COLO668 (cell line): ENCODE data around the gene PNMA6E.

Experiments used
- DNase-seq: peaks from one replicate; lab custom pipeline; 2025; ENCODE audit not compliant: unreplicated experiment; lab: John Stamatoyannopoulos, UW

Gene PNMA6E

DNA sequence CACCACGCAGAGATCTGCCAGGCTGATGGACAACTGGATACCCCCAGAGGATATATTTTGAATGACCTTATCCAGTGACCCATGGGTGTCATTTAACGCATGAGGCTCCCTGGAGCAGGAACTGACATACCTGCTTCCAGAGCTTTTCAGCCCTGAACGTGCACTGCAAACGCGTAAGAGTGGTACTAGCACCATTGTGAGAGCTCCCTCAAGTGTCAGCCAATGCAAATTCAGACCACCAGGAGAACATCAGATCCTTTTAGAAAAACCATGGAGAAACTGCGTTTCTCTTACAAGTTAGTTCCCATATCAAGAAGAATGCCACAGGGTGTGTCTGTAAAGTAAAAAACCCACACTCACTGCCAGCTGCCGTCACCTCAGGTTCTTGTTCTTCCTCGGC, 37.4 kb upstream of the PNMA6E start:
- DNase-seq: peak; percentile 13

- DNase-seq: no peak
These were observed 34.7 kb upstream of the PNMA6E start for GRCh38 chrX:153435845-153436244.

- no peak for DNase-seq
These were observed 33.7 kb upstream of the PNMA6E start for GRCh38 chrX:153434801-153435200.

DNA sequence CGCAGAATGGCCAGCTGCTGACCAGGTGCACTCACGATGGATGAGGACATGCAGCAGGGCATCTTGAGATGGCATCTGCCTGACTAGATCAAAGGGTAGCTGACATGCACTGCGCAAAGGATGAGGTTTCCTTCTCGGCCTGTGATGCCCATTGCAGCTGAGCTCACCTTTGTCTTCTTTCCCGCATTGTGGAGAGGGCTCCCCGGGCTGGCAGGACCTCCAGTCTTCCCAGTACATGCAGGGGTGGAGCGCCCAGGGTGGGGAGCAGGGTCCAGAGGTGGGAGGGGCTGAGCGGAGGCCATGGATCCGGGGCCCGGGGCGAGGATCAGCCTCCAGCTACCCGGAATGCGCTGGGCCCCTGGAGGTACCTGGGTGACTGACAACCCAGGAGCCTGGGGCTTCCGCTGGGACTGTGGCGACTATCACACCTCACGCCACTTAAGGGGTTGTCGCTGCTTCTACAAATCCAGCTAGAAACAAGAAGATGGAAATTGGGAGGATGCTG, 32.7 kb upstream of the PNMA6E start:
- no peak for DNase-seq

DNA sequence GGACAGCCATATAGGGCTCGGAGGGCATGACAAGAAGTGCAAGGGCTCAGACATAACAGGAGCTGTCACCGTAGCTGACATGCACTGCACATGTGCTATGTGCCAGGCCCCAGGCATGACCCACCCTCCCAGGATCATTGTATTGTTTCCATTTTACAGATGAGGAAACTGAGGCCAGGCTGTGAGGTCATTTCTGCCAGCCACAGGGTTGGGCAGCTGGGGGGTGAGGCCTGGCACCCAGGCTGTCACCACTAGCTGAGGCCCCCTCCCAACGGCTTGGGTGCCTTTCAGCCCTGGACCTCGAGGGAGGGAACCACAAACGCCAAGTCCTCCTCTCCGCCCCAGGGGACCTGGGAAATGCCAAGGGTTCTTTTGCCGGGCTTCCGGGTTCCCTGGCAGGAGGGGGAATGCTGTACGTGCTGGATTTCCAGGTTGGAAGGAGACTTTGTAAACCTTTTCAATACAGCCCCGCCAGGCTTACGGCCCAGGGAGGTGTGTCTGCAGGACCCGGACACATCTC, 32.1 kb upstream of the PNMA6E start:
- DNase-seq: no peak

DNA sequence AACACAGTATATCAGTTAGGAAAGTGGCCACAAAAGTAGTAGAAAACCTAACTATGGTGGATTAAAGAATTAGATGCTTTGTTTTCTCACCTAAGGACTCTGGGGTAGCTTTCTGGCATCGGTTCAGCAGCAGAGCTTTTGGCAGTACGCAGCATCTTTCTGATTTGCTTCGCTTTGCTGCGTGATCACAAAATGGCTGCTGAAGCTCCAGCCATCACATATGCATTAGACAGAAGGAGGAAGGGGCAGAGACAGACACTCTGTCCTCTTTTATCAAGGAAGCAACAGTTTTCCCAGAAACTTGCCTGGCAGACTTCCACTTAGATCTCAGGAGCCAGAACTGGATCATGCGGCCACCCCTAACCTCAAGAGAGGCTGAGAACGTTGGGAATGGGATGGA, 29.6 kb upstream of the PNMA6E start:
- no peak for DNase-seq

DNA sequence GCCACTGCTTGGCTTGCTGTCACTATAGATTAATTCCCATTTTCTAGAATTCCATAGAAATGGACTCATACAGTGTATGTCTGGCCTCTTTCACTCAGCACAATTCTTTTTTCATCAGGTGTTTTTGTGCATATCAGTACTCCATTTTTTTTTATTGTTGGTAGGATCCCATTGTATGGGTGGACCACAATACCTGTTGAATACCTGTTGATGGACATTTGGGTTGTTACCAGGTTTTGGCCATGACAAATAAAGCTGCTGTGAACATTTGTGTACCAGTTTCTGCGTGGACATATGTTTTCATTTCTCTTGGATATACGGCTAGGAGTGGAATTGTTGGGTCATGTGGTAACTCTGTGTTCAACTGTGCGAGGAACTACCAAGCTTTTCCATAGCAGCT, 25.1 kb upstream of the PNMA6E start:
- DNase-seq: no peak

DNA sequence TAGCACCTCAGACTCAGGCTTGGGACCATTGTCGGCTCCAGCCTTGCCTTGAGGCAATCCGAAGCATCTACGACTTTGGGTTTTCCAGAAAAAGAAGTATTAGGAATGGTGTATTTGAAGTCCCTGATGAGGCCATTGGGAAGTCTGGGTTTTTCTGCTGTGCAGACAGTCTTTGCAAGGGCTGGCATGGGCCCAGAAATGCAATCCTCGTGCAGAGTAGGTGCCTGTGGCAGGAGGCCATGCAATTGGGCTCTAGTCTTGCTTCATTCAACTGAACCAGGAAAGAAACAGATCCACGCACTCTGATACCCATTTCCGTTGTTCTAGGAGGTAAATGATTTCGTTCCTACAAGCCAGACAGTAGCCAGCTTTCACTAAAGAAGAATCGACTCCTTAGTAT, 22.5 kb upstream of the PNMA6E start:
- DNase-seq: no peak

DNA sequence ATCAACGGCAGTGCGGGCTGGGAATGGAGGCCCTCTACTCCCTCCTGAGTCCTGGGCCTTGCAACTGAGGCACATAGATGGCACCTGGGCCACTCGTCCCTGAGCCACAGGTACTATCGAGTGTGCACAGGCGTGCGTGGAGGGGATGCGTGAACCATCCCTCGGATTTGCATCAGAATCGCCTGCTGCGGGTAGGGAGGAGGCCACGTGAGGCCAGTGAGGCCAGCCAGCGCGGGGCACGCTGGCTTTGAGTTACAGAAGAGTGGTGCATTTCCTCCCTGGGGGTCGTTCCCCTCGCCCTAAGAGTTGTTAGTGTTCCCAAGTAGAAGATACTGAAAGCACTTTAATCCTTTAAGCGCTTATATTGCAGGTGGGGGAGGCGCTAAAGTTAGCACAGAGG, 20.7 kb upstream of the PNMA6E start:
- DNase-seq: no peak

DNA sequence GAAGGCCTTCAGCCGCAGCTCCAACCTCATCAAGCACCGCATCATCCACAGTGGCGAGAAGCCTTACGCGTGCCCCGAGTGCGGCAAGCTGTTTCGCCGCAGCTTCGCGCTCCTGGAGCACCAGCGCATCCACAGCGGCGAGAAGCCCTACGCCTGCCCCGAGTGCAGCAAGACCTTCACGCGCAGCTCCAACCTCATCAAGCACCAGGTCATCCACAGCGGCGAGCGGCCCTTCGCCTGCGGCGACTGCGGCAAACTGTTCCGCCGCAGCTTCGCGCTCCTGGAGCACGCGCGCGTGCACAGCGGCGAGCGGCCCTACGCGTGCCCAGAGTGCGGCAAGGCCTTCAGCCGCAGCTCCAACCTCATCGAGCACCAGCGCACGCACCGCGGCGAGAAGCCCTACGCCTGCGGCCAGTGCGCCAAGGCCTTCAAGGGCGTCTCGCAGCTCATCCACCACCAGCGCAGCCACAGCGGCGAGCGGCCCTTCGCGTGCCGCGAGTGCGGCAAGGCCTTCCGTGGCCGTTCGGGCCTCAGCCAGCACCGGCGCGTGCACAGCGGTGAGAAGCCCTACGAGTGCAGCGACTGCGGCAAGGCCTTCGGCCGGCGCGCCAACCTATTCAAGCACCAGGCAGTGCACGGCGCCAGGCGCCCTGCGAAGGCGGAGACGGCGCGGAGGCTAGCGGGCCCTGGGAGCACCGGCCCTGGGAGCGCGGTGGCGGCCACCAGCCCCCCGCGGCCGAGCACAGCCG, 19.9 kb upstream of the PNMA6E start:
- no peak for DNase-seq

GRCh38 chrX:153417637-153418036, 16.5 kb upstream of the PNMA6E start:
- no peak for DNase-seq

- no peak for DNase-seq
These were observed 15.8 kb upstream of the PNMA6E start for GRCh38 chrX:153416781-153417450.

DNA sequence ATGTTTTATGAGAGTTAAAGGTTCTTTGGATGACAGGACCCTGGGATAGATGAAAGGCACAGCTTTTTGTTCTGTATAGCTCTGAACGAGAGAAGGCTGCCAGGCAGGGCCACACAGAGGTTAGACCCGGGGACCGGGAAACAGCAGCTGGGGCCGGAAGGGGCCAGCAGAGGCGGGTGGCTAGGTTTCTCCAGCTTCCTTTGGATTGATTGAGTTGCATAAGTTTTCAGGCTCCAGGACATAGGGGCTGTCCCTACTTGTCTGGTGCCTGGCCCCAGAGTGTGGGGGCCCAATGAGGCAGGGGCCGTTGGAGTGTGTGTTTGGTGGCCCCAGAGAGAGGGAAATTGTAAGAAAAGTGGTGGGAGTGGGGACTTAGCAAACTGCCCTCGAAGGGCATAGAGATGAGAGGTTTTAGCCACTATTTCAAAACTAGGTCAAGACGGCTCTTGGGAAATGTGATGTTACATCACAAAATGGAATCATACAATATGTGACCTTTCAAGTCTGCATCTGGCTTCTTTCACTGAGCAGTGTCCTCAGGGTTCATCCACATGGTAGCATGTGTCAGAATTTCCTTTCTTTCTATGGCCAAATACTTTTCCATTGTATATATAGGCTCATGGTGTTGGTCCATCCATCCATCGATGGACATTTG, 13.8 kb upstream of the PNMA6E start:
- DNase-seq: no peak

DNA sequence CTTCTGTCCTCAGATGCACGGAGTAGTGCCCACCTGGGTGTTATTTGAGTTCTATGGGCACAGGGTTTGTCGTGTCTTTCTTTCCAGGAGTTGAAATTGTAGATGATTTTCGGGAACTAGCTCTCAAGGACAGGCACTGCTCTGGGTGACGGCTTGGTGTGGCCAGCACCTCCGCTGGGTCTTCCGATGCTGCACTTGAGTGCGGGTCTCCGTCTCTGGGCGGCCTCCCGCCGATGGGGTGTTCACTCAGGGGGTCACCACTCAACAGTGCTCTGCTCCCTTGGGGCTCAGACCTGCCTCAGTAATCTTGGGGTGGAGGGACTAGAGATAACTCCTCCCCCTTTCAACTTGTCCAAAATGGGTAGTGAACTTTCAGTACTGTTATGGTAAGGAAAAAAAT, 12.6 kb upstream of the PNMA6E start:
- DNase-seq: no peak

- no peak for DNase-seq
These were observed 11.9 kb upstream of the PNMA6E start for GRCh38 chrX:153412746-153413720.

- peak; percentile 19 for DNase-seq
These were observed 10.9 kb upstream of the PNMA6E start for GRCh38 chrX:153411988-153412574.

DNA sequence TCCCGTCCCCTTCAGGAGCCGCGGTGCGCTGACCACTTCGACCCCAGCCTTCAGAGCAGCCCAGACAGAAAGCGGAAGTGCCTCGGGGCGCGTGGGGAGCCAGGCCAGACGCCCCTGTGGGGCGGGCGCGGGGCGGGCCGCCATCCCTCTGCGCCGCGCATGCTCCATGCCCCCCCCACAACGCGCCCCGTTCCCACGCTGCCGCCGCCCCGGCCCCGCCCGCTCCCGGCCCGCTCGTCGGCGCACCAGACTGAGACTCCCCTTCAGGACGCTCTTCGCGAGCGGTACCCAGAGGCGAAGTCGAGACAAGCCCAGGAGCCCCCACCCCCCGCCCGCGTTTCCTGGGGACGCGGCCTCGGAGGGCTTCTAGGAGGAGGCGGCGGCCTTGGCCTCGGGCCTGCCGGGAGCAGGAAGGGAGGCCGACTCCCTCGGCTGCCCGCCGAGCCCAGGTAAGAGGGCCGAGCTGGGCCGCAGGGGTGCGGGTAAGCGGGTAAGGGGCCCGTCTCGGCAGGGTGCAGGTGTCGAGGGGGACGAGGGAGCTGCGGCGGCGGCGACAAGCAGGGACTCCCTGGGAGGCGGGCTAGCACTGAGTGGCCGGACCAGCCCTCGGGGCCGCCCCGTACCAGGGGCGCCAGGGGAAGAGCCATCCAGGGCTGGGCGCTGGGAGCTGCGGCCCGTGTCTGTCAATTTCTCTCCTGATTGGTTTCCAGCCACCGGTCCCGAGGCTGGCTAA, 10.3 kb upstream of the PNMA6E start, which contains the start of gene ZFP92:
TSS of gene ZFP92 (plus strand) at position 218 of the 733 bp plus-strand sequence. CDS start 6,851 bp downstream, outside the sequence.
- DNase-seq: no peak

GRCh38 chrX:153410888-153411254, 9.7 kb upstream of the PNMA6E start:
- DNase-seq: no peak

GRCh38 chrX:153410373-153410772, 9.2 kb upstream of the PNMA6E start:
- DNase-seq: no peak
